Peyer's patch (tissue), 4 donors: ENCODE results near the gene R3HDM2.

Experiments
- POLR2A ChIP-seq, 2 donors: fragments of 450-650 bp; IDR thresholded peaks; one replicate each; pipeline ENCODE4 v1.5.1; 2017; ENCODE audit warnings: antibody characterized with exemption in 2 of 2, mild to moderate bottlenecking in 2 of 2, moderate library complexity in 2 of 2
- TF ChIP-seq, protein P1 (sequence below), 6 experiments: fragments of 450-650 bp in 4 of 6; fragments of 200-600 bp in 2 of 6; sonication (generic) in 1 of 6; IDR thresholded peaks; one replicate each; pipeline ENCODE4 v1.5.1; 2017 to 2019; ENCODE audit warnings: antibody characterized with exemption in 6 of 6, mild to moderate bottlenecking in 3 of 6, moderate library complexity in 1 of 6

DNA sequence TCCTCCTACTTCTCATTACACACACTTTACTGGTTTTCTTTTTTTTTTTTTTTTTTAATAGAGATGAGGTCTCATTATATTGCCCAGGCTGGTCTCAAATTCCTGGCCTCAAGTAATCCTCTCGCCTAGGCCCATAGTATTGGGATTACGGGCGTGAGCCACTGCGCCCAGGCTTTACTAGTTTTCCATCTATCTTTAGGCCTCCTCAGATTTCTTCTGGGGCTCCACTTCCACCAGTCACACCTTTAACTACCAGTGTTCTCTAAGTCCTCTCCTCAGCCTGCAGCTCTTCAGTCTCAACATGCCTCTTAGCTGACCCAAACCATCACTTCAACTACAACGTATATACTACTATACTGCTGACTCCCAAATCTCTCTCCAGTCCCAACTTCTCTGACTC lies 10.4 kb downstream of the R3HDM2 start:
- TF ChIP-seq, protein P1, sequence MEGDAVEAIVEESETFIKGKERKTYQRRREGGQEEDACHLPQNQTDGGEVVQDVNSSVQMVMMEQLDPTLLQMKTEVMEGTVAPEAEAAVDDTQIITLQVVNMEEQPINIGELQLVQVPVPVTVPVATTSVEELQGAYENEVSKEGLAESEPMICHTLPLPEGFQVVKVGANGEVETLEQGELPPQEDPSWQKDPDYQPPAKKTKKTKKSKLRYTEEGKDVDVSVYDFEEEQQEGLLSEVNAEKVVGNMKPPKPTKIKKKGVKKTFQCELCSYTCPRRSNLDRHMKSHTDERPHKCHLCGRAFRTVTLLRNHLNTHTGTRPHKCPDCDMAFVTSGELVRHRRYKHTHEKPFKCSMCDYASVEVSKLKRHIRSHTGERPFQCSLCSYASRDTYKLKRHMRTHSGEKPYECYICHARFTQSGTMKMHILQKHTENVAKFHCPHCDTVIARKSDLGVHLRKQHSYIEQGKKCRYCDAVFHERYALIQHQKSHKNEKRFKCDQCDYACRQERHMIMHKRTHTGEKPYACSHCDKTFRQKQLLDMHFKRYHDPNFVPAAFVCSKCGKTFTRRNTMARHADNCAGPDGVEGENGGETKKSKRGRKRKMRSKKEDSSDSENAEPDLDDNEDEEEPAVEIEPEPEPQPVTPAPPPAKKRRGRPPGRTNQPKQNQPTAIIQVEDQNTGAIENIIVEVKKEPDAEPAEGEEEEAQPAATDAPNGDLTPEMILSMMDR (IDR thresholded peaks at IDR 0.05): no peak
- TF ChIP-seq POLR2A (IDR thresholded peaks at IDR 0.05): no peak
